H1 (cell line): ENCODE data around the gene CAMTA1. TPM values are rescaled to one million over a fixed set of nuclear protein-coding genes. Genes with fewer than 3 reads are reported as not detected.

ENCODE experiments used
- CTCF ChIA-PET: fragments of 300-600 bp; sonication (Branson Sonifier 250); formaldehyde crosslinking; loops from one replicate; lab custom pipeline; 2021; ENCODE audit not compliant: partially characterized antibody; lab: Charles Lee
- POLR2A ChIA-PET: fragments of 300-600 bp; sonication (Branson Sonifier 250); formaldehyde crosslinking; loops from one replicate; lab custom pipeline; 2021; ENCODE audit warnings: inconsistent platforms; ENCODE audit not compliant: partially characterized antibody; lab: Charles Lee
- DNase-seq, 2 experiments: peaks; one replicate each; pipeline versions ENCODE4 v3.0.0 to v3.0.0-alpha.2; 2010 to 2022; ENCODE audit warnings: low spot score in 2 of 2, low read depth in 1 of 2, mixed read lengths in 1 of 2
- FAIRE-seq: peaks from 2 replicates; lab custom pipeline; 2011; peaks lifted over from hg19 to GRCh38; lab: Jason Lieb, UNC
- H2AFZ ChIP-seq: 2 replicates; pipeline ENCODE4 v1.8.1; 2012; ENCODE audit warnings: low read length, inconsistent platforms
- H2AK5ac ChIP-seq: 2 replicates; pipeline ENCODE4 v1.6.1; 2013; ENCODE audit warnings: low read depth, low read length
- H2BK120ac ChIP-seq: replicated peaks from 2 replicates; pipeline ENCODE3; 2013; ENCODE audit warnings: low read depth, low read length, inconsistent platforms
- H2BK12ac ChIP-seq: 2 replicates; pipeline ENCODE4 v1.6.1; 2013; ENCODE audit warnings: low read depth, low read length
- H2BK15ac ChIP-seq: 2 replicates; pipeline ENCODE4 v1.6.1; 2013; ENCODE audit warnings: low read length
- H2BK20ac ChIP-seq: 2 replicates; pipeline ENCODE4 v1.6.1; 2013; ENCODE audit warnings: low read length
- H2BK5ac ChIP-seq: 2 replicates; pipeline ENCODE4 v1.6.1; 2013; ENCODE audit warnings: low read depth, low read length
- H3K14ac ChIP-seq: 2 replicates; pipeline ENCODE4 v1.6.1; 2013; ENCODE audit warnings: inconsistent platforms; ENCODE audit not compliant: insufficient read length
- H3K18ac ChIP-seq: 2 replicates; pipeline ENCODE4 v1.6.1; 2013; ENCODE audit warnings: low read length; ENCODE audit errors: extremely low read depth
- H3K23ac ChIP-seq: 2 replicates; pipeline ENCODE4 v1.6.1; 2013; ENCODE audit warnings: inconsistent platforms; ENCODE audit not compliant: insufficient read length
- H3K23me2 ChIP-seq: 2 replicates; pipeline ENCODE4 v1.6.1; 2013; ENCODE audit warnings: low read depth, low read length
- H3K27ac ChIP-seq: 2 replicates; pipeline ENCODE4 v1.6.1; 2011; ENCODE audit warnings: low read depth, low read length, inconsistent platforms
- H3K27me3 ChIP-seq, 4 experiments: replicated peaks in 1 of 4; 1 replicate in 1 of 4; 2 replicates in 3 of 4; pipeline versions ENCODE4 v1.6.1 to v1.8.1; 2011 to 2013; ENCODE audit warnings: low read length in 3 of 4, mild to moderate bottlenecking in 3 of 4, inconsistent platforms in 2 of 4, mixed read lengths in 2 of 4, moderate library complexity in 1 of 4; ENCODE audit not compliant: control insufficient read depth in 3 of 4, insufficient read depth in 3 of 4; ENCODE audit errors: extremely low read depth in 1 of 4
- H3K36me3 ChIP-seq, 4 experiments: 2 replicates each; pipeline versions ENCODE4 v1.6.1 to v1.8.1; 2011 to 2013; ENCODE audit warnings: mild to moderate bottlenecking in 4 of 4, low read length in 3 of 4, moderate library complexity in 2 of 4, control low read depth in 1 of 4, inconsistent platforms in 1 of 4; ENCODE audit not compliant: insufficient read depth in 4 of 4, control insufficient read depth in 2 of 4
- H3K4ac ChIP-seq: replicated peaks from 2 replicates; pipeline ENCODE3; 2013; ENCODE audit warnings: low read length, low read depth, mixed read lengths, inconsistent platforms; ENCODE audit not compliant: insufficient read length
- H3K4me1 ChIP-seq, 4 experiments: replicated peaks in 1 of 4; 1 replicate in 1 of 4; 2 replicates in 3 of 4; pipeline versions ENCODE4 v1.6.1 to v1.8.1; 2011 to 2013; ENCODE audit warnings: low read length in 3 of 4, inconsistent platforms in 2 of 4, mixed read lengths in 1 of 4; ENCODE audit not compliant: insufficient read depth in 4 of 4, control insufficient read depth in 3 of 4
- H3K4me2 ChIP-seq, 2 experiments: 2 replicates each; pipeline versions ENCODE4 v1.6.1 to v1.8.1; 2011 to 2013; ENCODE audit warnings: low read depth in 2 of 2, low read length in 2 of 2, control low read depth in 1 of 2, inconsistent platforms in 1 of 2, mild to moderate bottlenecking in 1 of 2; ENCODE audit not compliant: insufficient read depth in 1 of 2
- H3K4me3 ChIP-seq, 4 experiments: fragments of 200-600, 300-600 bp in 1 of 4; sonication (generic), shearing (Covaris generic), sonication (Bioruptor Twin) in 1 of 4; 2 replicates each; pipeline versions ENCODE4 v1.5.1 to v1.8.1; 2011 to 2016; ENCODE audit warnings: low read length in 4 of 4, low read depth in 3 of 4, control low read depth in 2 of 4, inconsistent platforms in 2 of 4, mild to moderate bottlenecking in 2 of 4, mixed read lengths in 1 of 4, moderate library complexity in 1 of 4; ENCODE audit not compliant: insufficient read depth in 2 of 4; ENCODE audit errors: extremely low read depth in 1 of 4
- H3K56ac ChIP-seq: replicated peaks from 2 replicates; pipeline ENCODE3; 2013; ENCODE audit warnings: low read depth, mild to moderate bottlenecking, mixed read lengths, low read length, inconsistent platforms; ENCODE audit not compliant: insufficient read length
- H3K79me1 ChIP-seq: 2 replicates; pipeline ENCODE4 v1.6.1; 2013; ENCODE audit warnings: low read depth, low read length, control low read depth
- H3K79me2 ChIP-seq, 2 experiments: 2 replicates each; pipeline versions ENCODE4 v1.6.1 to v1.8.1; 2012 to 2013; ENCODE audit warnings: low read length in 2 of 2, mild to moderate bottlenecking in 2 of 2, inconsistent platforms in 1 of 2; ENCODE audit not compliant: insufficient read depth in 2 of 2, control insufficient read depth in 1 of 2
- H3K9ac ChIP-seq, 4 experiments: replicated peaks in 1 of 4; 1 replicate in 1 of 4; 2 replicates in 3 of 4; pipeline versions ENCODE4 v1.6.1 to v1.8.1; 2011 to 2013; ENCODE audit warnings: low read depth in 3 of 4, low read length in 3 of 4, control low read depth in 2 of 4, mild to moderate bottlenecking in 2 of 4, moderate library complexity in 2 of 4, inconsistent platforms in 1 of 4; ENCODE audit errors: extremely low read depth in 1 of 4
- H3K9me3 ChIP-seq, 2 experiments: 2 replicates each; pipeline versions ENCODE4 v1.6.1 to v1.8.1; 2012 to 2013; ENCODE audit warnings: mild to moderate bottlenecking in 2 of 2, moderate library complexity in 2 of 2, control low read depth in 1 of 2, inconsistent platforms in 1 of 2, low read depth in 1 of 2, low read length in 1 of 2, mixed read lengths in 1 of 2; ENCODE audit not compliant: insufficient read depth in 2 of 2
- H4K20me1 ChIP-seq, 2 experiments: replicated peaks in 1 of 2; 2 replicates each; pipeline versions ENCODE3 to v1.8.1; 2011 to 2013; ENCODE audit warnings: inconsistent platforms in 2 of 2, low read length in 2 of 2, mild to moderate bottlenecking in 1 of 2; ENCODE audit not compliant: insufficient read depth in 2 of 2, control insufficient read depth in 1 of 2
- H4K5ac ChIP-seq: 2 replicates; pipeline ENCODE4 v1.6.1; 2013; ENCODE audit warnings: low read length, low read depth, mixed read lengths, inconsistent platforms; ENCODE audit not compliant: insufficient read length
- H4K8ac ChIP-seq: 2 replicates; pipeline ENCODE4 v1.8.0; 2013; ENCODE audit warnings: mild to moderate bottlenecking, moderate library complexity, low read length, inconsistent platforms; ENCODE audit not compliant: insufficient read depth; ENCODE audit errors: extremely low read depth
- H4K91ac ChIP-seq: replicated peaks from 2 replicates; pipeline ENCODE3; 2013; ENCODE audit warnings: low read length, mixed read lengths, inconsistent platforms; ENCODE audit not compliant: insufficient read length
- BCL11A ChIP-seq, 2 experiments: IDR thresholded peaks; one replicate each; pipeline ENCODE4 v1.6.1; 2011; ENCODE audit warnings: low read depth in 2 of 2, low read length in 2 of 2, mild to moderate bottlenecking in 2 of 2
- EGR1 ChIP-seq: IDR thresholded peaks from 2 replicates; pipeline ENCODE4 v1.6.1; 2011; ENCODE audit warnings: low read depth, low read length, borderline replicate concordance
- GTF2F1 ChIP-seq: IDR thresholded peaks from 2 replicates; pipeline ENCODE4 v1.6.1; 2012; ENCODE audit warnings: low read depth, low read length, improper control_type of control experiment, borderline replicate concordance
- KDM4A ChIP-seq: IDR thresholded peaks from one replicate; pipeline ENCODE4 v1.7.1; 2012; ENCODE audit warnings: low read depth, mild to moderate bottlenecking, moderate library complexity, low read length, inconsistent platforms; ENCODE audit not compliant: severe bottlenecking
- POU5F1 ChIP-seq: IDR thresholded peaks from 2 replicates; pipeline ENCODE4 v1.6.1; 2011; ENCODE audit warnings: low read depth, mild to moderate bottlenecking, low read length, moderate library complexity
- RBBP5 ChIP-seq: IDR thresholded peaks from 2 replicates; pipeline ENCODE4 v1.7.1; 2012; ENCODE audit warnings: low read depth, mild to moderate bottlenecking, inconsistent platforms, low read length, moderate library complexity, borderline replicate concordance
- RFX5 ChIP-seq: IDR thresholded peaks from 2 replicates; pipeline ENCODE4 v1.6.1; 2011; ENCODE audit warnings: low read depth, low read length, improper control_type of control experiment, borderline replicate concordance
- SIRT6 ChIP-seq: IDR thresholded peaks from one replicate; pipeline ENCODE4 v1.7.1; 2012; ENCODE audit warnings: low read length, inconsistent platforms
- SIX5 ChIP-seq: IDR thresholded peaks from 2 replicates; pipeline ENCODE4 v1.6.1; 2011; ENCODE audit warnings: mild to moderate bottlenecking, low read depth, low read length
- SP2 ChIP-seq: IDR thresholded peaks from 2 replicates; pipeline ENCODE4 v1.6.1; 2012; ENCODE audit warnings: mild to moderate bottlenecking, low read length, inconsistent platforms
- SUZ12 ChIP-seq: fragments of 200-600 bp; sonication (generic); IDR thresholded peaks from 2 replicates; pipeline ENCODE4 v1.6.1; 2012; ENCODE audit warnings: mild to moderate bottlenecking, inconsistent platforms, low read length, moderate library complexity, mixed read lengths
- YY1 ChIP-seq: IDR thresholded peaks from 2 replicates; pipeline ENCODE4 v1.6.1; 2011; ENCODE audit warnings: low read depth, mild to moderate bottlenecking, low read length
- WGBS, 2 experiments: shearing (Covaris generic) in 1 of 2; methylation state at CpG; one replicate each; pipeline versions ENCODE4 v1.1.6 to v1.1.7; 2013 to 2015; ENCODE audit warnings: low lambda C conversion rate in 2 of 2, mixed read lengths in 2 of 2, inconsistent platforms in 1 of 2, low coverage in 1 of 2, missing lambda C conversion rate in 1 of 2; ENCODE audit not compliant: insufficient replicate concordance in 2 of 2, insufficient coverage in 1 of 2, insufficient read length in 1 of 2; ENCODE audit errors: extremely low coverage in 1 of 2, missing lambda C conversion rate in 1 of 2; 5-methylcytosine and 5-hydroxymethylcytosine counted together
- polyA plus RNA-seq, 7 experiments: library from polyadenylated mRNA; depleted of rRNA in 3 of 7; stranded (reverse) in 5 of 7; unstranded in 2 of 7; fragments of >200 nt in 5 of 7; fragments of 200-250 nt in 2 of 7; gene quantifications; 1 replicate in 5 of 7; 2 replicates in 1 of 7; 4 replicates in 1 of 7; pipeline versions ENCODE4 v1.2.1 to v1.2.3, GENCODE V29; 2011 to 2013; ENCODE audit warnings: missing spikeins in 2 of 7, mixed read lengths in 2 of 7
- total RNA-seq: library from RNA; stranded (reverse); fragmentation: NEBNext Ultra II Directional; extraction: Animal tissue kit (Norgen Biotek cat#: 25700); gene quantifications from 2 replicates; pipeline ENCODE4 v1.2.1, GENCODE V29; 2021
- TF ChIP-seq, protein P1 (sequence below), 3 experiments: IDR thresholded peaks; 1 replicate in 2 of 3; 2 replicates in 1 of 3; pipeline versions ENCODE4 v1.5.1 to v1.6.1; 2011; ENCODE audit warnings: low read length in 3 of 3, mild to moderate bottlenecking in 3 of 3, inconsistent platforms in 2 of 3, low read depth in 1 of 3, moderate library complexity in 1 of 3; ENCODE audit not compliant: insufficient read depth in 1 of 3; ENCODE audit errors: control extremely low read depth in 1 of 3

The CAMTA1 gene
- total and polyA plus RNA-seq, 2 of the 8 experiments (the other 6 are each of a cell fraction or from before 2014, with no cell fraction given): 65.0 to 119 TPM

DNA sequence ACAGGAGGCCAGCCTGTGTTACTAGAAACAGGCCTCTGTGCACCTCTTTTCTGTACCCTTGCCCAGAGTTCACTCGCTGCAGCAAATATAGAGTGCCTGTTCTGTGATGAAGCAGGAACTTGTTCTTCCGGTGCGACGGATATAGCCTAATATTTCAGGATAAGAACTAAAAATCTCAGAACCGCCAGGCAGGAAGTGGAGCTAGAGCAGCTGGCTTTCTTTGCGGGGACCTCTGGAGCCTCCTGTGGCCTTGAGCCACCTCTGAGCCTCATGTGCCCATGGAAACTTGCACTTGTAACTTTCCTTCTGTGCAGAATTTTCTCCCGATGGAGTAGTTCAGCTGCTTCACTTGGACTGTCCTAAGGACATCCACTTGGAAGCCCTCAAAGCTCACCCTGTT, 941.4 kb downstream of the CAMTA1 start:
- Histone ChIP-seq H3K23ac (no peak overlapping the region), H3K36me3 (no peaks in the 10 kb centered on the region), H3K79me1 (no peaks in the 10 kb centered on the region), H3K14ac (no peak overlapping the region), H4K20me1 (no peaks in the 10 kb centered on the region), H3K23me2 (no peaks in the 10 kb centered on the region), H3K27ac (no peak overlapping the region), H3K79me2 (no peaks in the 10 kb centered on the region), H3K56ac (no peak overlapping the region), H2AFZ (no peak overlapping the region), H2BK120ac (no peak overlapping the region), H2BK5ac (no peak overlapping the region), H2BK20ac (no peak overlapping the region), H3K4me2 (no peak overlapping the region), H3K9ac (no peak overlapping the region), H3K4me3 (no peak overlapping the region), H4K8ac (no peak overlapping the region), H3K27me3 (no peaks in the 10 kb centered on the region), H3K4ac (no peak overlapping the region), H2BK15ac (no peak overlapping the region), H2AK5ac (no peak overlapping the region), H3K4me1 (peaks cover 0 to 6% (median 3%) of the 10 kb centered on the region in 4 experiments; a peak in 2 of 7 replicates), H3K9me3 (no peaks in the 10 kb centered on the region), H2BK12ac (no peak overlapping the region), H4K91ac (no peak overlapping the region), H3K18ac (no peak overlapping the region), H4K5ac (no peak overlapping the region)
- POLR2A ChIA-PET: interaction anchor here (1.5 kb wide), 1 partner anchor 10 kb away, joined by 4 read pairs; no protein-coding TSS in a partner anchor
- DNase-seq (no peak), FAIRE-seq (no peak)
- TF ChIP-seq SUZ12 (no peak), BCL11A (IDR thresholded peaks at IDR 0.05; ENCODE audit: low read depth in 2 of 2, low read length in 2 of 2) (no peak), EGR1 (no peak), SIX5 (no peak), SP2 (no peak), POU5F1 (no peak), RFX5 (no peak), KDM4A (no peak), SIRT6 (no peak), YY1 (no peak), RBBP5 (no peak), GTF2F1 (no peak)
- TF ChIP-seq, protein P1, sequence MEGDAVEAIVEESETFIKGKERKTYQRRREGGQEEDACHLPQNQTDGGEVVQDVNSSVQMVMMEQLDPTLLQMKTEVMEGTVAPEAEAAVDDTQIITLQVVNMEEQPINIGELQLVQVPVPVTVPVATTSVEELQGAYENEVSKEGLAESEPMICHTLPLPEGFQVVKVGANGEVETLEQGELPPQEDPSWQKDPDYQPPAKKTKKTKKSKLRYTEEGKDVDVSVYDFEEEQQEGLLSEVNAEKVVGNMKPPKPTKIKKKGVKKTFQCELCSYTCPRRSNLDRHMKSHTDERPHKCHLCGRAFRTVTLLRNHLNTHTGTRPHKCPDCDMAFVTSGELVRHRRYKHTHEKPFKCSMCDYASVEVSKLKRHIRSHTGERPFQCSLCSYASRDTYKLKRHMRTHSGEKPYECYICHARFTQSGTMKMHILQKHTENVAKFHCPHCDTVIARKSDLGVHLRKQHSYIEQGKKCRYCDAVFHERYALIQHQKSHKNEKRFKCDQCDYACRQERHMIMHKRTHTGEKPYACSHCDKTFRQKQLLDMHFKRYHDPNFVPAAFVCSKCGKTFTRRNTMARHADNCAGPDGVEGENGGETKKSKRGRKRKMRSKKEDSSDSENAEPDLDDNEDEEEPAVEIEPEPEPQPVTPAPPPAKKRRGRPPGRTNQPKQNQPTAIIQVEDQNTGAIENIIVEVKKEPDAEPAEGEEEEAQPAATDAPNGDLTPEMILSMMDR (IDR thresholded peaks at IDR 0.05; ENCODE audit: control extremely low read depth in 1 of 3, insufficient read depth in 1 of 3, low read depth in 1 of 3, low read length in 3 of 3): no peak
- CTCF ChIA-PET: interaction anchor here (0.9 to 2.5 kb wide), 4 partner anchors 9 to 249 kb away, joined by 3 to 8 read pairs (median 5); no protein-coding TSS in a partner anchor
- WGBS, 2 experiments: 84% methylated on average over 7 of the region's 7 CpGs; no CpG with 5 or more reads in 1 of the 2 experiments
